Activated B cell treated with CpG ODN at 0.5 μM for 24 hours (primary cell): ENCODE results near the gene WWOX. TPM values are rescaled to one million over a fixed set of nuclear protein-coding genes. Genes with fewer than 3 reads are reported as not detected.

Experiments used
- ATAC-seq: fragments of 200-7000 bp; cut with Tn5 transposase; one replicate; pipeline ENCODE4 v1.10.0; 2021; ENCODE audit warnings: low read depth, mild to moderate bottlenecking, moderate library complexity
- CTCF ChIA-PET: fragments of 350-600 bp; sonication (Branson Sonifier 250); formaldehyde crosslinking; loops from one replicate; lab custom pipeline; 2021; ENCODE audit warnings: antibody characterized with exemption; lab: Charles Lee
- POLR2A ChIA-PET: fragments of 350-600 bp; sonication (Branson Sonifier 250); formaldehyde crosslinking; loops from one replicate; lab custom pipeline; 2021; ENCODE audit warnings: antibody characterized with exemption; lab: Charles Lee
- DNase-seq: peaks from one replicate; pipeline ENCODE4 v3.0.0; 2022
- H3K27ac Mint-ChIP-seq: one replicate; pipeline ENCODE4 v1.8.0; 2020; ENCODE audit warnings: mixed read lengths
- H3K27me3 Mint-ChIP-seq: one replicate; pipeline ENCODE4 v1.8.0; 2021; ENCODE audit warnings: mixed read lengths
- H3K36me3 Mint-ChIP-seq: one replicate; pipeline ENCODE4 v1.8.0; 2021; ENCODE audit warnings: low read depth, mixed read lengths
- H3K4me1 Mint-ChIP-seq: one replicate; pipeline ENCODE4 v1.8.0; 2021; ENCODE audit warnings: mixed read lengths
- H3K4me3 Mint-ChIP-seq: one replicate; pipeline ENCODE4 v1.8.0; 2020; ENCODE audit warnings: mild to moderate bottlenecking, mixed read lengths
- H3K9me3 Mint-ChIP-seq: one replicate; pipeline ENCODE4 v1.8.0; 2020; ENCODE audit warnings: mixed read lengths
- CTCF ChIP-seq: fragments of 200-600 bp; IDR thresholded peaks from one replicate; pipeline ENCODE4 v1.8.0; 2022; ENCODE audit warnings: antibody characterized with exemption, mild to moderate bottlenecking
- intact Hi-C: fragments of 100-400 bp; cut with micrococcal nuclease; formaldehyde crosslinking; loops from one replicate; pipeline ENCODE4 v1.15.1; 2024
- total RNA-seq: library from RNA; stranded (reverse); gene quantifications from 2 replicates; pipeline ENCODE4 v1.2.3, GENCODE V29; 2022

Gene WWOX
- total RNA-seq, 1 donor from 2014 or later, result 22.6 TPM

DNA sequence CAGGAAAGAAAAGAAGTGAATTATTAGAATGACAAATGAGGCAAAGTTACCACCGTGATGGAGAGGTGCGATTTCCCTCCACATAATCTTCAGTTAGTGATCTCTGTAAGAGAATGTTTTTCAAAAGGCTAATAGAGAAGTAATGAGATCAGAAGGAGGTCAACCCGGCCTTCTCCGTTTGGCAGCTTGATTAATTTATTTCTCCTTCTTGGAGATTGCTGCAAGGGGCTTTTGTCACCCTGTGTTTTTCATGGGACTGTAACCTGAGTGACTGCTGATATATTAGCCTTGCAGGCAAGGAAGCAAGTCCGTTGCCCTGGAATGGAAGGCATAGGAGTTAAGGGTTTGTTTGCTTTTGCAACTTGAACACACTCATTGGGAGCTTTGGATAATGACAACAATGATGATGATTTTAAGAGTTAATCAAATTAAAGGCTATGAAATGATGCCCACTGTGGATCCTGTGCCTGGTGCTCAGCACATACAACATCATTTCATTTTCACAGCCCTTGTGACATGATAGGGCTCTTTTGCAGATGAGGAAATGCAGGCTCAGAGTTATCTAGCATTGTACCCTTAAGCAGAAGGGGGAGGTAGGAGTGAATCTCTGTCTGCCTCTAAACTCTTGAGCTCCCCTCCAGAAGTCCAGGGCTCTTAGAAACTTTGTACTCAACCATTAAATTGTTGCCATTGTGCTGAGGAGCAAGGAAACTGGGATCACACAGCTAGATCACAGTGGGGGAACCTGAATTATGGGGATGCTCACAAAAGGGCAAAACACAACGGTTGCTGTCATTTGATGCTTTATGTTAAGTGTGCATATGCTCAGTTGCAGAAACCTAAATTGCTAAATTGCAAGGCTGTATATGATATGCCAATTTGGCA lies 226.3 kb downstream of the WWOX start:
- H3K36me3 Mint-ChIP-seq, result no peaks in the 10 kb centered on the region
- no peak for TF ChIP-seq CTCF
- no peaks in the 10 kb centered on the region for H3K4me1 Mint-ChIP-seq
- H3K27ac Mint-ChIP-seq, result no peak overlapping the region
- no peak for ATAC-seq
- ChIA-PET POLR2A (no interaction called here), CTCF (no interaction called here)
- no peak for DNase-seq
- H3K27me3 Mint-ChIP-seq, result no peaks in the 10 kb centered on the region
- H3K9me3 Mint-ChIP-seq, result no peaks in the 10 kb centered on the region
- H3K4me3 Mint-ChIP-seq, result no peak overlapping the region
- intact Hi-C loops, result no loop called here

DNA sequence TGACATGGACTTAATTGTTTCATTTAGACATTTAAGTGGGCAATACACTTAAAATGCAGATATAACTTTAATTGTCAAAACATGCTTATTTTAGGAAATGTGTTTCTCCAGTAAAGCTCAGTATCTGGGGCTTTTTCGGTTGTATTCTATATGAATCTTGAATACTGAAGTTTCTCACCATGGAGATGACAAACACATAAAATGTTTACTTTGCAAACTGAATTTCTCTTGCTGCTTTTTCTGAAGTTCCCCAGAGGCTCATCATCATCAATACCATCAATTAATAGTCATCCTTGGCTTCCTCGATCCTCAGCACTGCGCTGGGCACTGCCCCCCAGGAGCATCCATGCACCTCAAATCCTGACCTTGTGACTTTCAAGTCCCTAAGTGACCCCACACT lies 227.3 kb downstream of the WWOX start:
- no peak overlapping the region for H3K27ac Mint-ChIP-seq
- ChIA-PET POLR2A (no interaction called here), CTCF (no interaction called here)
- no peaks in the 10 kb centered on the region for H3K27me3 Mint-ChIP-seq
- H3K9me3 Mint-ChIP-seq, result no peaks in the 10 kb centered on the region
- H3K36me3 Mint-ChIP-seq, result no peaks in the 10 kb centered on the region
- ATAC-seq, result no peak
- H3K4me3 Mint-ChIP-seq, result no peak overlapping the region
- no peak for DNase-seq
- H3K4me1 Mint-ChIP-seq, result no peaks in the 10 kb centered on the region
- intact Hi-C loops, result no loop called here
- TF ChIP-seq CTCF, result no peak

GRCh38 chr16:78331731-78332130 lies 232.3 kb downstream of the WWOX start:
- DNase-seq, result no peak
- POLR2A ChIA-PET, result no interaction called here
- Mint-ChIP-seq H3K36me3 (no peaks in the 10 kb centered on the region), H3K27ac (no peak overlapping the region), H3K4me3 (no peak overlapping the region), H3K9me3 (no peaks in the 10 kb centered on the region), H3K4me1 (no peaks in the 10 kb centered on the region), H3K27me3 (no peaks in the 10 kb centered on the region)
- intact Hi-C loops, result no loop called here
- CTCF ChIA-PET, result no interaction called here
- ATAC-seq, result no peak
- TF ChIP-seq CTCF, result no peak

DNA sequence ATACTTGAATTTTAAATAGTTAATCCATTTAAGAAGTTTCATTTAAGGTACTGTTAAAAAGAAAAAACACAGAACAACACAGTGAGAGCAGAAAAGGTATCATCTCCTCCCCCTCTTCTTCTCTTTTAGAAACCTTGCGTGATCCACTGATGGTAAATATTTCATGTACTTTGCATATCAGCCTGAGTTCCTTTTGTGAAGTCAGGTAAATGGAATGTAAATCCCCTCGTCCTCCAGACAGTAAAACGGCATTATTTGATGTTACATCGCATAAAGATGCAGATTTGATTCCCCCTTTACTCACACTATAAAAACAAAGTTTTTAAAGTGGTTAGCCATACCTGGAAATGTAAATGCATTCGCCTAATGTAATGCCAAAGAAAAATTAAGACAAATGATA lies 234.4 kb downstream of the WWOX start:
- Mint-ChIP-seq H3K27ac (no peak overlapping the region), H3K9me3 (no peaks in the 10 kb centered on the region), H3K4me1 (no peaks in the 10 kb centered on the region), H3K4me3 (no peak overlapping the region), H3K27me3 (no peaks in the 10 kb centered on the region), H3K36me3 (no peaks in the 10 kb centered on the region)
- ATAC-seq (no peak), DNase-seq (no peak)
- intact Hi-C loops, result no loop called here
- ChIA-PET CTCF (no interaction called here), POLR2A (no interaction called here)
- no peak for TF ChIP-seq CTCF

DNA sequence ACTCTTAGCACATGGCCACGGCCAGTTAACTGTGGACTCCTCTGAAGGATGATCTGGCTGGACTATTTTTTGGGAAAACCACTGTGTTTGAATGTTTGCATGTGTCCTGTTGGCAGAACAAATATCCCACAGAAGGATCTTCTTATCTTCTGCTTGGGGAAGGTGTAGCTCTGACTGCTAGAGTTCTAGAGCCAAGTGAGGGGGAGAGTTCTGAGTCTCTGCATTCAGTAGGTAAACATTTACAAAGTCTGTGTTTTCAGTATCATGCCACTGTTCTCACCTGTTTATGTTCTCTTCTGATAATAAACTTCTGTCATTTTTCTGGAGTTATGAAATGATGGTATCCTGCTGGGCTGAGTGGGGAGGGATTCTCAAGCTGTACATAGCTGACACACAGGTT lies 241.1 kb downstream of the WWOX start:
- no peak overlapping the region for H3K27ac Mint-ChIP-seq
- intact Hi-C loops, result no loop called here
- ChIA-PET POLR2A (no interaction called here), CTCF (no interaction called here)
- H3K9me3 Mint-ChIP-seq, result peaks cover 6% of the 10 kb centered on the region
- no peak overlapping the region for H3K4me3 Mint-ChIP-seq
- no peak for TF ChIP-seq CTCF
- ATAC-seq (no peak), DNase-seq (no peak)
- no peaks in the 10 kb centered on the region for H3K27me3 Mint-ChIP-seq
- H3K4me1 Mint-ChIP-seq, result no peaks in the 10 kb centered on the region
- peaks cover 3% of the 10 kb centered on the region for H3K36me3 Mint-ChIP-seq
